GM18867 (cell line): ENCODE measurements around the gene TPRN.

Source experiments
- ATAC-seq: cut with Tn5 transposase; IDR thresholded peaks from one replicate; pipeline ENCODE4 v1.9.1; 2021; ENCODE audit warnings: mild to moderate bottlenecking, moderate library complexity; ENCODE audit not compliant: unreplicated experiment

The TPRN gene

DNA sequence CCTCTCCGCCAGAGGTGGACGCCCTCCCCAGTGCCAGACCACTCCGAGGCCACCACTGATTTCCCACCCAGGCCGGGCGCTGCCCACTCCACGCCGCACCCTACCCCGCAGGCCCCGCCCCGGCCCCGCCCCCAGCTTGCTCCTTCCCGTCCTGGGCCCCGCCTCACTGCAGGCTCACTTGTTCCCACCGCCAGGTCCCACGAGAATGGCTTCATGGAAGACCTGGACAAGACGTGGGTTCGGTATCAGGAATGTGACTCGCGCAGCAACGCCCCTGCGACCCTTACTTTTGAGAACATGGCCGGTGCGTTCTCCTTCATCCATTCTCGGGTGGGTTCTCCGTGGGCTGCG is 37.2 kb downstream of the TPRN start:
- no peak for ATAC-seq

DNA sequence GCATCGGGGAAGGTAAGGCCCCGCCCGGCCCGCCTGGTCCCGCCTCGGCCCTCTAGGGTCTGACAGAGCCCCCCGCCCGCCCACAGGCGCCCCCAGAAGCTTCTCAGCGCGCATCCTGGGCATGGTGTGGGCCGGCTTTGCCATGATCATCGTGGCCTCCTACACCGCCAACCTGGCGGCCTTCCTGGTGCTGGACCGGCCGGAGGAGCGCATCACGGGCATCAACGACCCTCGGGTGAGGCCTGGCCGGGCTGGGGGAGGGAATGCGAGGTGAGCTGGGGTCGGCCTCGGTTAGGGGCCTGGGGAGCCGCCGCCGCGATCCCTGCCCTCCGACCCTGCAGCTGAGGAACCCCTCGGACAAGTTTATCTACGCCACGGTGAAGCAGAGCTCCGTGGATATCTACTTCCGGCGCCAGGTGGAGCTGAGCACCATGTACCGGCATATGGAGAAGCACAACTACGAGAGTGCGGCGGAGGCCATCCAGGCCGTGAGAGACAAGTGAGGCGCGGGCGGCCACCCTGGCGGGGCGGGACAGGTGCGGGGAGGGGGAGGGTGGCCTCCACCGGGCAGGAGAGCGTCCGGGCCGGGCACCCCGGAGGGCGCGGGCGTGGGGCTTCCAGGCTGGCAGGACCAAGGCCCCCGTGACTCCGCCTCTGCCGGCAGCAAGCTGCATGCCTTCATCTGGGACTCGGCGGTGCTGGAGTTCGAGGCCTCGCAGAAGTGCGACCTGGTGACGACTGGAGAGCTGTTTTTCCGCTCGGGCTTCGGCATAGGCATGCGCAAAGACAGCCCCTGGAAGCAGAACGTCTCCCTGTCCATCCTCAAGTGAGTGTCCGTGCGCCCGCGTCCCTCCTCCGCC is 37.8 kb downstream of the TPRN start:
- ATAC-seq = no peak

DNA sequence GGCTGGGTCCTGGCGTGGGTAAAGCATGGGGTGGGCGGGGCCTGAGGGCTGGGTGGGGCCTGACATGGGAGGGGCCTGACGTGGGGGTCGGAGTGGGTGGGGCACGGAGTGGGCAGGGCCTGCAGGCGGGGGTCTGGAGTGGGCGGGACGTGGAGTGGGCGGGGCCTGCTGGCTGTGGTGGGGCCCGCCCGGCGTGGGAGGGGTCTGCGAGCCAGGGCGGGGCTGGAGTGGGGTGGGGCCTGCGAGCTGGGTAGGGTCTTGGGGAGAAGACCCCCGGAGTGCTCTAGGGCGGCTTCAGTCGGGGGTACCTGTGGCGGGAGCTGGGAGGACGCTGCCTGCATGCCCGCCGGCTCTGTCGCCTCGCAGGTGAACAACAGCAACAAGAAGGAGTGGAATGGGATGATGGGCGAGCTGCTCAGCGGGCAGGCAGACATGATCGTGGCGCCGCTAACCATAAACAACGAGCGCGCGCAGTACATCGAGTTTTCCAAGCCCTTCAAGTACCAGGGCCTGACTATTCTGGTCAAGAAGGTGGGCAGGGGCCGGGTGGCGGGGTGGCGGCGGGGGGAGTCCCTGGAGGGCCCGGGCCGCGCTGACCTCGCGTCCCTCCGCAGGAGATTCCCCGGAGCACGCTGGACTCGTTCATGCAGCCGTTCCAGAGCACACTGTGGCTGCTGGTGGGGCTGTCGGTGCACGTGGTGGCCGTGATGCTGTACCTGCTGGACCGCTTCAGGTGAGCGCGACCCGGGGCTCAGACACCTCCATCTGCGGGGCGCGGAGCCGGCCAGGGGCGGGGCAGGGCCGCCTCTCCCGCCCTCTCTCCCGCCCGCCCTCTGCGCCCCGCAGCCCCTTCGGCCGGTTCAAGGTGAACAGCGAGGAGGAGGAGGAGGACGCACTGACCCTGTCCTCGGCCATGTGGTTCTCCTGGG is 38.7 kb downstream of the TPRN start:
- no peak for ATAC-seq

DNA sequence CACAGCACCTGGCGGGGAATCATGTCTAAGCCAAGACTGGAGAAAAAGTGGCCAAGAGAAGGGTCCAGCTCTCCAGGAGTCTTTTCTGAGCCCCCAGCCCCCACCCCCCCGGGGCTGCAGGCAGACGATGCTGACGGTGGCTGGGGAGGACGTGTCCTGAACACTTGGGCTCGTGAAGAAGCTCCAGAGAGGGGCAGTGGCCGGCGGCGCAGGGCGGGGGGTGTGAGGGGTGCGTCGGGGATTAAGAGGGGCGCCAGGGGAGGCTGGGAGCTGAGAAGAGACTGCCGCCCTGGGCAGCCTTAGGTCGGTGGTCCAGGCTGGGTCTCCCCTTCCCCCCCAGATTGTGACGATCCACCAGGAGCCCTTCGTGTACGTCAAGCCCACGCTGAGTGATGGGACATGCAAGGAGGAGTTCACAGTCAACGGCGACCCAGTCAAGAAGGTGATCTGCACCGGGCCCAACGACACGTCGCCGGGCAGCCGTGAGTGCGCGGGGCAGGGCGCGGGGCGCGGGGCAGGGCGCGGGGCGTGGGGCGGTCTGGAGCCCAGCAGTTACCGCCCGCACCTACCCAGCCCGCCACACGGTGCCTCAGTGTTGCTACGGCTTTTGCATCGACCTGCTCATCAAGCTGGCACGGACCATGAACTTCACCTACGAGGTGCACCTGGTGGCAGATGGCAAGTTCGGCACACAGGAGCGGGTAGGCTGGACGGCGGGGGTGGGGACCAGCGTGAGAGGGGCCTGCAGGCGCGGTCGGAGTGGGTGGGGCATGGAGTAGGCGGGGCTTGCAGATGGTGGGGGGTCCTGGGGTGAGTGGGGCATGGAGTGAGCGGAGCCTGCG is 39.6 kb downstream of the TPRN start:
- ATAC-seq = no peak

DNA sequence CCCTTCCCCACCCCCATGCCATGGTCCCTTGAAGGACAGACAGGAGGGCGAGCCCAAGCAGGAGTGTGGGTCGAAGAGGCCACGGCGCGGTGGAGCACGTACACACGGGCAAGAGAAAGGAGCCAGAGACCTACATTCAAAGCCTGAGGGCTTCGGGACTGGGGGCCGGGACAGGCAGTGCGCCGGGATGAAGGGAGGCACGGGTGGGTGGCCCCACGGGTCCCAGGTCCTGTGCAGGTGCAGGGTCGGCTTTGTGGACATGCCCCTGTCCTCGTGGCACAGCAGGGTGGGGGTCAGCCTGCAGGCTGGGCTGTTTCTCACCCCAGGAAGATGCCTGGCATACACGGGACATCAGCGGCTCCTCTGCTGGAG is 40.5 kb downstream of the TPRN start:
- ATAC-seq = no peak

DNA sequence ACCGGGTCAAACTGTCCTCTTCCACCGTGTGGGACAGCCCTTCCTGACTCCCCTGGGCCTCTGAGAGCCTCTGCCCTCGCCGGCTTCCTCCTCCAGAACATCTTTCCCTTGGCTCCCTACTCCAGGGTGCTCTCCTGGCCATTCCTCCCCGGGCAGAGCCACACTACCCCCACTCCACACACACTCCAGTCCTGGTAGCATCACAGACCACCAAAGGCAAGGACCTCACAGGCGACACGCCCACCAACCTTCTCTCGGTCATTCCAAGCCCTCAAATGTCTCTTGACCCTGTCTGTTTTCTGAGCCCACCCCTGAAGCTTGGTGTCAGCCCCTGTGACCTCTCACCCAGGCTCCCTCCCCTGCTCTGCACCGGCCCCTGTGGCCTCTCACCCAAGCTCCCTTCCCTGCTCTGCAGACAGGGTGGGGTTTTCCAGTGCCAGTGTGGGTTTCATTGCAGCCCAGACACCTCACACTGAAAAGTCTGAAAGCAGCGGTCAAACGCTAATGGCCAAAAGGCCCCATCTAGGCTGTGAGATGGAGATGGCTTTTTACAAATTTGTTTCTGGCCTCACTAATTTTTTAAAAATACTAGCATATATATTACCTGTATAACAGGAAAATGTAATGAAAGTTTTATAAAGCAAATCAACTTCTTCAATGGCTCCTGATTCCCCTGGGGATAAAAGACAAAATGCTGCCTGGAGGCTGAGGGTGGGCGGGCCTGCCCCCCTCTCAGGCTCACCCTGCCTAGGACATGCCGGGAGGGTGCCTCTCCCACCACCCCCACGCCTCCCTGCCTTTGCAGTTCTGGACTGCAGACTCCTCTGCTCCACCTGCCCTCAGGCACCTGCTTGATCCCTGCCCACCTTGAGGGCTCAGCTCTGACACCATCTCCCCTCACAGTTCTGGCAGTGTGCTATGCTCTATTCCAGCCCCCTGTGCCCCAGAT is 41.2 kb downstream of the TPRN start:
- ATAC-seq = no peak

DNA sequence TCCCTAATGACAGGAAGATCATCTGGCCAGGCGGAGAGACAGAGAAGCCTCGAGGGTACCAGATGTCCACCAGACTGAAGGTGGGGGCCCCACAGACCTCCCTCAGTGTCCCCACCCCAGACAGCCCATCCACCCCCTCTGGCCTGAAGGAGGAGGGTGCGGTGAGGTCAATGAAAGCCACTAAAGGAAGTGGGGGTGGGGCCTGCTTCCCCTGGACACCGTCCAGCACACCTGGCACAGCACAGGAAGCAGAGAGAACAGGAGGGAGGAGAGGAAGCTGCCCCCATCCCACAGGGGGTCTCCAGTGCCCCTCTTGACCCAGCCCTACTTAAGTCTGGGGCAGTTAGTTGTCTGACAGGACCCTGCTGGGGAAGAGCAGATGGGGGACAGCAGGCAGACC is 41.9 kb downstream of the TPRN start:
- ATAC-seq = no peak

DNA sequence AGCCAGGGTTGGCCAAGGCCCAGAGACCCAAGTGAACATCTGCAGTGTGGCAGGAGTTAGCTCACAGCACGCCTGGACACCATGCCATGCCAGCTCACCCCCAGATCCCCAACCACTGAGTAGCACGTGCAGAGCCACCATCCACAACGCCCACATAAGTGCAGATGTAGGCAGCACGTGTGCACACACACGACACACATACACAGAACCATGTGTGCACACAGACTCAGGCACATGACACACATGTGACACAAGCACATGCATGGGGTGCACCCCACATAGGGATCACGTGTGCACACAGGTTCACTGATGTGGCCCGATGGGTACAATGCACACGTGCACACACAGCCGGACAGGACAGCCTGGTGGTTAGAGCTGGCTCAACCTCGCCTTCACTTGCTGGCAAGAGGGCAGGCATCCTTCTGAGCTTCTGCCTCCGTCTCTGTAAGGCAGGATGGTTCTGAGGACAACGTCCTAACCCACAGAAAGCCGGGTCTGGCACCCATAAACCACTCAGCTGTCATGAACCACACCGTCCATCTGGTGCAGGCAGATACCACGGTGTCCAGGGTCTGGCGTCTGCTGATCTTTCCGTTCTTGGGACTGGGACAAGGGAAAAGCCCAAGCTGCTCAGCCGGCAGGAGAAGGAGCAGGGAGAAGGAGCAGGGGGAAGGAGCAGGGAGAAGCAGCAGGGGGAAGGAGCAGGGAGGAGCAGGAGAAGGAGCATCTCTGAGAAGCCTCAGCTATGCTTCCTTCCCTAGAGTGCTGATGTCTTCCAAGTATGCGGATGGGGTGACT is 42.7 kb downstream of the TPRN start:
- ATAC-seq = no peak

DNA sequence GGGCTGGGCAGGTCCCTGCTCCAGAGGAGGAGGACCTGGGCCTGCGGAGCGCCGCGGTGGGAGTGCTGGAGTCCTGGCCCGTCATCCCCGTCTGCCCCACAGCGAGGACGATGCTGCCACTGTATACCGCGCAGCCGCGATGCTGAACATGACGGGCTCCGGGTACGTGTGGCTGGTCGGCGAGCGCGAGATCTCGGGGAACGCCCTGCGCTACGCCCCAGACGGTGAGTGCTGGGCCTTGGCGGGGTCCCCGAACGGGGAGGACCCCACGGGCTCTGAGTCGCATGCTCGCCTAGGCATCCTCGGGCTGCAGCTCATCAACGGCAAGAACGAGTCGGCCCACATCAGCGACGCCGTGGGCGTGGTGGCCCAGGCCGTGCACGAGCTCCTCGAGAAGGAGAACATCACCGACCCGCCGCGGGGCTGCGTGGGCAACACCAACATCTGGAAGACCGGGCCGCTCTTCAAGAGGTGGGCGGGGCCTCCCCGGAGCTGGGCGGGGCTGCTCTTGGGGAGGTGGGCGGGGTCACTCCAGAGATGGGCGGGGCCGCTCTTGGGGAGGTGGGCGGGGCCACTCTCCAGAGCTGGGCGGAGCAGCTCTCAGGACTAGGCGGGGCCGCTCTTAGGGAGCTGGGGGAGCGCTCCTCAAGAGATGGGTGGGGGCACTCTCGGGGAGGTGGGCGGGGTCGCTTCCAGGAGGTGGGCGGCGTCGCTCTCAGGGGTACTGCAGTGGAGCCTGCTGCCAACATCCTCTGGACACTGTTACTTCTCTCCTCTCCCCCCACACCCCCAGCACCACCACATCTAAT is 43.8 kb downstream of the TPRN start:
- no peak for ATAC-seq

DNA sequence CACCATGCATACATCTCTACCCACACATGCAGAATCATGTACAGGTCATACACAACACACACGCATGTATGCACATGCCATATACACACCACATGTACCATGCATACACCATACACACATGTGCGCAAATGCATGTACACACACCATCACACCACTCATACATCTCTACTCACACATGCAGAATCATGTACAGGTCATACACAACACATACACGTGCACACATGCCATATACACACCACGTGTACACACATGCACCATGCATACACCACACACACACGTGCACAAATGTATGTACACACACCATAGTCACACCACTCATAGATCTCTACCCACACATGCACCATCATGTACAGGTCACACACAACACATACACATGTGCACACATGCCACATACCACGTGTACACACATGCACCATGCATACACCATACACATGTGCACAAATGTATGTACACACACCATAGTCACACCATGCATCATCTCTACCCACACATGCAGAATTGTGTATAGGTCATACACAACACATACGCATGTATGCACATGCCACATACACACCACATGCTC is 47.6 kb downstream of the TPRN start:
- ATAC-seq = no peak

DNA sequence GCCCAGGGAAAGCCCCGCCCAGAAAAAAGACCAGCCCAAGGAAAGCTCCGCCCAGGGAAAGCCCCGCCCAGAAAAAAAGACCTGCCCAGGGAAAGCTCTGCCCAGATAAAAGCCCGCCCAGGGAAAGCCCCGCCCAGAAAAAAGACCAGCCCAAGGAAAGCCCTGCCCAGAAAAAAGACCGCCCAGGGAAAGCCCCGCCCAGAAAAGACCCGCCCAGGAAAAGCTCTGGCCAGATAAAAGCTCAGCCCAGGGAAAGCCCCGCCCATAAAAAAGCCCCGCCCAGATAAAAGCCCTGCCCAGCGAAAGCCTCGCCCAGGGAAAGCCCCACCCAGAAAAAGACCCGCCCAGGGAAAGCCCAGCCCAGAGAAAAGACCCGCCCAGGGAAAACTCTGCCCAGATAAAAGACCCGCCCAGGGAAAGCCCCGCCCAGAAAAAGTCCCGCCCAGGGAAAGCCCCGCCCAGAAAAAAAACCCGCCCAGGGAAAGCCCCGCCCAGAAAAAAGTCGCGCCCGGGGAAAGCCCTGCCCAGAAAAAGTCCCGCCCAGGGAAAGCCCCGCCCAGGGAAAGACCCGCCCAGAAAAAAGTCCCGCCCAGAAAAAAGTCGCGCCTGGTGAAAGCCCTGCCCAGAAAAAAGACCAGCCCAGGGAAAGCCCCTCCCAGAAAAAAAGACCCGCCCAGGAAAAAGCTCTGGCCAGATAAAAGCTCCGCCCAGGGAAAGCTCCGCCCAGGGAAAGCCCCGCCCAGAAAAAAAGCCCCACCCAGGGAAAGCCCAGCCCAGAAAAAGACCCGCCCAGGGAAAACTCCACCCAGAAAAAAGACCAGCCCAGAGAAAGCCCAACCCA is 49.7 kb downstream of the TPRN start:
- ATAC-seq = peak; percentile 43

DNA sequence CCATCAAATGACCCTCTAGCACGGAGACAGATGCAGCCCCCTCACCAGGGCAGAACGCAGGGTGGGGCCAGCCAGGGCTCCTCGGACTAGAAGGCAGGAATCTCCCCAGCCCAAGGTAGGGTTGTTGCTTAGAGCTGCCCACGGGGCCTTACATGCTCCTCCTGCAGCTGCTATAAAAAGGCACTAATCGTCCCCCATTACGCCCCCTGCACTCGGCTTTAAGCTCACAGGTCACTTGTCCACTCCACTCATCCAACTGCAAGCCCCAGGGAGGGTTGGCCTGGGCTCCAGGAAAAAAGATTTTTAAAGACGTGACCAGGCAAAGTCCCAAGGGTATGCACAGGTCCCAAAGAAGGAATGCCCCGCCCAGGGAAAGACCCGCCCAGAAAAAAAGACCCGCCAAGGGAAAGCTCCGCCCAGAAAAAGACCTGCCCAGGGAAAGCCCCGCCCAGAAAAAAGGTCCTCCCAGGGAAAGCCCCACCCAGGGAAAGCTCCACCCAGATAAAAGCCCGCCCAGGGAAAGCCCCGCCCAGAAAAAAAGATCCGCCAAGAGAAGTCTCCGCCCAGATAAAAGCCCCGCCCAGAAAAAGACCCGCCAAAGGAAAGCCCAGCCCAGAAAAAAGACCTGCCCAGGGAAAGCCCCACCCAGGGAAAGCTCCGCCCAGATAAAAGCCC is 50.5 kb downstream of the TPRN start:
- ATAC-seq = peak; percentile 18

DNA sequence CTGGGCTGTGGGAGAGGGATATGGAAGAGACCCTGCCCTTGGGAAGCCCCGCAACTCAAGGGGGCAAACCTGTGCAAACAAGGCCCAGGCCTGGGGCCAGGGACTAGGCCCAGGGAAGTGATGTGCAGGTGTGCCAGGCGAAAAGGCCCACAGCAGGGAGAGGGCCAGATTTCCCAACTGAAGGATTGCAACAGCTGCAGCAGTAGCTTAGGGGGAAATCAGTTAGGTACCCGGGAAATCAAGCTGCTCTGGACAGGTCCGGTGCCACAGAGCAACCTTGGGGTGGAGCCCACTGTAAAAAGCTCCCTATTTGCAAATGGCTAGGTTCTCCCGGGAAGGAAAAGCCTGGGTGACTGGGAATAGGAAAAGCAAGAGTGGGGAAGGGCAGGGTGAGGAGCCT is 51.2 kb downstream of the TPRN start:
- ATAC-seq = no peak

DNA sequence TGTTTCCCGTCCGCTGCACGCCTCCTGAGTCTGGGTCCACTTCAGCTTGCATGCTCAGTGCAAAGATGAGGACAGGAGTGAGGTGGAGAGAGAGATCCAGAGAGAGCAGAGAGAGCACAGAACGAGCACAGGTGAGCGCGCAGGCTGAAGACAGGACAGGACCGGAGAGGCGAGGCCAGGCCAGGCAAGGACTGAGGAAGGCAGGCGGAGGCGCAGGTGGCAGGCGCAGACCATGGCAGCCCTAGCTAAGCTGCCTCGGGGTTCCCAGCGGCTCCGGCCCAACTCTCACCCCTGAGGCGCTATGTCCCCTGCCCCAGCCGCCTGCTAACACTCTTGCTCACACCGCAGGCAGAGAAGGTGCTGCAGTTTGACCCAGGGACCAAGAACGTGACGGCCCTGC is 51.9 kb downstream of the TPRN start:
- no peak for ATAC-seq

DNA sequence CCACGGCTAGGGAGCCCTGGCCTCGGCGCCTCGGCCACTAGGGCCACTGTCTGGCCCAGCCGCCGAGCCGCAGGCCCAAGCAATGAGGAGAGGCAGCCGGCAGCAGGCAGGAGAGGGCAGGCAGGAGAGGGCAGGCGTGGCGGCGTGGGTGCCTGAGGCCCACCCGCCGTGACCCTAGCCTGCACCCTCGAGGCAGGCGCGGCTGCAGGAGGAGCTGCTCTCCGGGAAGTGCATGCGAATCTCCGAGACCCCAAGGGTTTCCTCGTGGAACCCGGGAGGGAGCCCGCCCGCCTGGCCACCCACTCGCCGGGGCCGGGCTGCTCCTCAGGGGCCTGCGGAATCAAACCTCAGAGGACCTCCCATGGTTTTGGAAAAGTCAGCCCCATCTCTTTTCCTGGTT is 52.3 kb downstream of the TPRN start:
- ATAC-seq = no peak

DNA sequence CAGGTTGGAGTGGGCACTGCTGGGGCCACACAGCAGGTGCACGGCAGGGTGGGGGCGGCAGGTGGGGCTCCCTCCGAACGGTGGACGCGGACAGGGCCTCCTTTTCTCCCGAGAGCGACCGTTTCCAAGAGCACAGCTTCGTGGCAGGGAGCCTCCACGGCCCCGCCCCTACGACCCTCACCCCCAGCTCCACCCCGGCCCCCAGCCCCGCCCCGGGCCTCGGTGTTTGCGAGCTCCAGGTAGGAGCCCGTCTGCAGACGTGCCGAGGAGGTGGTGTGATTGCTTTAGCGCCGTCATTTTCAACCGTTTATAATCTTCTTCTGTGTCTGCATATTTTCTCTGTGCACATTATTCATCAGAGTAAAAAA is 52.8 kb downstream of the TPRN start:
- ATAC-seq = no peak
